Heart right ventricle (tissue), 16 donors: Measurements from ENCODE around the gene IZUMO1R. TPM values are rescaled to one million over a fixed set of nuclear protein-coding genes. Genes with fewer than 3 reads are reported as not detected.

Source experiments
- ATAC-seq, 8 donors: fragments of 200-7000 bp; cut with Tn5 transposase; one replicate each; pipeline ENCODE4 v1.9.1; 2020; ENCODE audit warnings: mild to moderate bottlenecking in 8 of 8, moderate library complexity in 8 of 8, moderate number of reproducible peaks in 1 of 8
- DNase-seq, 2 donors: peaks; one replicate each; pipeline ENCODE4 v3.0.0-alpha.2; 2020
- H3K27ac ChIP-seq, 10 donors: fragments of 200-600 bp; sonication (generic) in 2 of 10; one replicate each; pipeline versions ENCODE4 v1.5.0 to v1.8.0; 2020 to 2022; ENCODE audit warnings: mild to moderate bottlenecking in 3 of 10
- H3K27me3 ChIP-seq, 7 donors: fragments of 200-600 bp; one replicate each; pipeline ENCODE4 v1.8.0; 2021 to 2022; ENCODE audit warnings: mild to moderate bottlenecking in 2 of 7
- H3K36me3 ChIP-seq, 9 donors: fragments of 200-600 bp; sonication (generic) in 1 of 9; one replicate each; pipeline versions ENCODE4 v1.5.0 to v1.8.0; 2020 to 2022; ENCODE audit warnings: mild to moderate bottlenecking in 2 of 9
- H3K4me1 ChIP-seq, 9 donors: fragments of 200-600 bp; sonication (generic) in 1 of 9; one replicate each; pipeline versions ENCODE4 v1.5.0 to v1.8.0; 2020 to 2022; ENCODE audit warnings: mild to moderate bottlenecking in 4 of 9
- H3K4me3 ChIP-seq, 10 donors: fragments of 200-600 bp; sonication (generic) in 2 of 10; one replicate each; pipeline versions ENCODE4 v1.5.0 to v1.8.0; 2020 to 2022; ENCODE audit warnings: mild to moderate bottlenecking in 7 of 10, moderate library complexity in 2 of 10
- H3K9me3 ChIP-seq, 11 donors: fragments of 200-600 bp in 10 of 11; sonication (generic) in 2 of 11; one replicate each; pipeline versions ENCODE4 v1.5.0 to v1.8.0; 2013 to 2022; ENCODE audit warnings: mild to moderate bottlenecking in 2 of 11, control low read depth in 1 of 11, moderate library complexity in 1 of 11
- WGBS, 2 donors: extraction: QIAGEN DNeasy Blood & Tissue Kit; methylation state at CpG; one replicate each; pipeline ENCODE4 v1.1.7; 2013; ENCODE audit warnings: inconsistent platforms in 1 of 2; 5-methylcytosine and 5-hydroxymethylcytosine counted together
- intact Hi-C, 10 donors: fragments of 100-400 bp; cut with DNase I; formaldehyde crosslinking; loops; one replicate each; pipeline versions ENCODE4 v1.11.1 to v1.14.2; 2022
- polyA plus RNA-seq, 2 donors: library from polyadenylated mRNA; stranded (reverse); fragments of 200-250 nt; gene quantifications; one replicate each; pipeline ENCODE4 v1.2.3, GENCODE V29; 2013
- total RNA-seq, 10 donors: library from RNA; stranded (reverse); fragmentation: NEBNext Ultra II Directional in 3 of 10; extraction: Animal tissue kit (Norgen Biotek cat#: 25700) in 3 of 10; gene quantifications; one replicate each; pipeline versions ENCODE4 v1.2.1 to v1.2.4, GENCODE V29; 2021 to 2023
- TF ChIP-seq, protein P1 (sequence below), 9 donors: fragments of 200-600 bp; sonication (generic) in 2 of 9; IDR thresholded peaks; one replicate each; pipeline versions ENCODE4 v1.5.0 to v1.8.0; 2021 to 2022; ENCODE audit warnings: antibody characterized with exemption in 9 of 9, mild to moderate bottlenecking in 5 of 9, moderate library complexity in 1 of 9
- donor health status: Arrhythmogenic right ventricular cardiomyopathy.
- donor health status: ischemic (EF 13 %, LVEDD 7.1; RV severe dilation, severe dysfunction).
- donor health status: healthy with polysubstance abuse.
- donor health status: DM: no; HTN: yes; CAD: no.
- donor health status: DM: no; HTN: no; CAD: no.
- donor health status: ischemic (EF 25% LVEDD 6.9; RV normal size, moderate dysfunction).
- donor health status: ischemic (EF 25% LVEDD 5.7; RV mildly dilated, moderate dysfunction).
- donor health status: healthy.
- donor health status: DM: yes; HTN: yes; CAD: no.
- donor health status: Ischemic cardiomyopathy.
- donor health status: ischemic (EF 35%, LVEDD 5.7; RV mildly dilated, moderate dysfunction).
- donor health status: nonischemic (EF 11% LVEDD 7.7; RV severe dilation, severe dysfunction).
- donor health status: DM: yes; HTN: yes; CAD: no.
- donor health status: PGD.
- donor health status: ischemic (EF 29% LVEDD 5.4; RV normal size, mild dysfunction).
- donor health status: nonischemic (EF 23%, LVEDD 6.1; RV moderate dilation, normal function).

Gene IZUMO1R
- total and polyA plus RNA-seq, 12 donors: not detected

DNA sequence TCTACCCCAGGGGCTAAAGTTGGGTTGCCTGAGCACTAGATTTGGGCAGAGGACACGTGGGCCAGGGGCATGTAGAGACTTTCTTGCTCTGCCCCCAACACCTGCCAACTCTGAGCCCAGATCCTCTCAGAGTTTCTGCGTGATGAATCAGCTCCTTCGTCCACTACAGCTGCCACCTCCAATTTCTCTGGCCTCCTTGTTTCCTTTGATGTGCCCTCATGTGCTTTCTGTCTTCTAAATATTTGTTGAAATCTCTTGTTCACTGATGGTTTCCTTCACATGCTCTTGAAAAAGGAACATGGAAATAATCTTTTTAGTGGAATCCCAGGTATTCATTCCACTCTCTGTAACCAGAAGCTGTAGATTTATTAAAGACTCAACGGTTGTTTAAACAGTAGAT lies 8.0 kb downstream of the IZUMO1R start:
- ATAC-seq (no peak), DNase-seq (no peak)
- TF ChIP-seq, protein P1, sequence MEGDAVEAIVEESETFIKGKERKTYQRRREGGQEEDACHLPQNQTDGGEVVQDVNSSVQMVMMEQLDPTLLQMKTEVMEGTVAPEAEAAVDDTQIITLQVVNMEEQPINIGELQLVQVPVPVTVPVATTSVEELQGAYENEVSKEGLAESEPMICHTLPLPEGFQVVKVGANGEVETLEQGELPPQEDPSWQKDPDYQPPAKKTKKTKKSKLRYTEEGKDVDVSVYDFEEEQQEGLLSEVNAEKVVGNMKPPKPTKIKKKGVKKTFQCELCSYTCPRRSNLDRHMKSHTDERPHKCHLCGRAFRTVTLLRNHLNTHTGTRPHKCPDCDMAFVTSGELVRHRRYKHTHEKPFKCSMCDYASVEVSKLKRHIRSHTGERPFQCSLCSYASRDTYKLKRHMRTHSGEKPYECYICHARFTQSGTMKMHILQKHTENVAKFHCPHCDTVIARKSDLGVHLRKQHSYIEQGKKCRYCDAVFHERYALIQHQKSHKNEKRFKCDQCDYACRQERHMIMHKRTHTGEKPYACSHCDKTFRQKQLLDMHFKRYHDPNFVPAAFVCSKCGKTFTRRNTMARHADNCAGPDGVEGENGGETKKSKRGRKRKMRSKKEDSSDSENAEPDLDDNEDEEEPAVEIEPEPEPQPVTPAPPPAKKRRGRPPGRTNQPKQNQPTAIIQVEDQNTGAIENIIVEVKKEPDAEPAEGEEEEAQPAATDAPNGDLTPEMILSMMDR (IDR thresholded peaks at IDR 0.05): no peak
- Histone ChIP-seq H3K27me3 (no peaks in the 10 kb centered on the region), H3K27ac (no peak overlapping the region), H3K36me3 (no peaks in the 10 kb centered on the region), H3K4me1 (peaks cover 0 to 9% (median 0%) of the 10 kb centered on the region in 9 donors), H3K9me3 (no peaks in the 10 kb centered on the region), H3K4me3 (no peak overlapping the region)
- 64 to 66% methylated on average over 4 of the region's 4 CpGs for WGBS, 2 donors
- intact Hi-C loops: no loop called here

DNA sequence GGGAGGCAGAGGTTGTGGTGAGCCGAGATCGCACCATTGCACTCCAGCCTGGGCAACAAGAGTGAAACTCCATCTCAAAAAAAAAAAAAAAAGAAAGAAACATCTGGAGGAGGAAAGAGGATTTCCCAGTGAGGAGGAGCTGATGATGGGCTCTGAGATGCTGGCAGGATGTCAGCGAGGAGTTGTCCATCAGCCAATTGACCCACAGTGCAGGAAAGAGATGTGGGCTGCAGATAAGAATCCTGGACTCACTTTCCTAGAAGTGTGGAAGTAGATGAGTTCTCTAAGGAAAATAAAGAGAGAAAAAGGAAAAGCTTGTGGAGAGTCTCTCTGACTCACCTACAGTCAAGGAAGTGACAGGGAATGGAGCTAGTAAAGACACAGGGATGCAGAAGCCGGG lies 9.7 kb downstream of the IZUMO1R start:
- no peak overlapping the region for H3K4me3 ChIP-seq
- no peaks in the 10 kb centered on the region for H3K27me3 ChIP-seq
- TF ChIP-seq, protein P1 (IDR thresholded peaks at IDR 0.05): no peak
- WGBS, 2 donors: 58 to 72% methylated on average over 4 of the region's 4 CpGs
- intact Hi-C loops: no loop called here
- H3K4me1 ChIP-seq: peaks cover 0 to 9% (median 0%) of the 10 kb centered on the region in 9 donors
- H3K9me3 ChIP-seq: no peaks in the 10 kb centered on the region
- H3K27ac ChIP-seq: no peak overlapping the region
- H3K36me3 ChIP-seq: no peaks in the 10 kb centered on the region
- ATAC-seq: no peak
- no peak for DNase-seq

DNA sequence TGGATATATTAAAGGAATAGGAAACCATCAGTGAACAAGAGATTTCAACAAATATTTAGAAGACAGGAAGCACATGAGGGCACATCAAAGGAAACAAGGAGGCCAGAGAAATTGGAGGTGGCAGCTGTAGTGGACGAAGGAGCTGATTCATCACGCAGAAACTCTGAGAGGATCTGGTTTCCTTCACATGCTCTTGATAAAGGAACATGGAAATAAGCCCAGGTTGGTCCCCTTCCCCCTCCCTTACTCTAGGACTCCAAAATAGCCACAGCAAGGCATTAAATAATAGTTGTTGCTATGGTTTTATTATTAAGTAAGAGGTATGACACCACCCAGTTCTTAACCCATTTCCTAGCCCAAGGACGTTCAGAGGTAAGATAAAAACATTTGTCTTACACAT lies 11.3 kb downstream of the IZUMO1R start:
- Histone ChIP-seq H3K4me3 (no peak overlapping the region), H3K27me3 (no peaks in the 10 kb centered on the region), H3K27ac (no peak overlapping the region), H3K4me1 (peaks cover 0 to 9% (median 0%) of the 10 kb centered on the region in 9 donors), H3K36me3 (no peaks in the 10 kb centered on the region), H3K9me3 (peaks cover 0 to 6% (median 0%) of the 10 kb centered on the region in 11 donors)
- peak; percentile 33 to 69 (median 43) for ATAC-seq
- WGBS, 2 donors: 7 to 22% methylated on average over 3 of the region's 3 CpGs
- TF ChIP-seq, protein P1 (IDR thresholded peaks at IDR 0.05): no peak
- DNase-seq: no peak
- intact Hi-C loops: no loop called here

DNA sequence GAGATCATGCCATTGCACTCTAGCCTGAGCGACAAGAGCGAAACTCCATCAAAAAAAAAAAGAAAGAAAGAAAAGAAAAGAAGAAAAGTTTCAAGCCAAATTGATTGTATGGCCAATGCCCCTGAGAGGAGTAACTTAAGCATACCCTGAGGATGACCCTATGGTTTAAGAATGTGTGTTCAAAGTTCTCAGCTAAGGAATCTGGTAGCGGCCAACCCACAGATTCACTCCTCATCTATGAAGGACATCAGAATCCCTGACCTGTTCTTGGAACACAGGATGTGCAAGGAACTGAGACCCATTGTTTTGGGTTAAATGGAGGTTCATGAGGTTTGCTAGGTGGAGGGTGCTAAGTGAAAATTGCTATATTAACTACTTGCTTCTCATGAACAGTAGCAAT lies 18.1 kb downstream of the IZUMO1R start:
- Histone ChIP-seq H3K27me3 (no peaks in the 10 kb centered on the region), H3K27ac (no peak overlapping the region), H3K4me1 (no peaks in the 10 kb centered on the region), H3K4me3 (no peak overlapping the region), H3K36me3 (no peaks in the 10 kb centered on the region), H3K9me3 (peaks cover 0 to 21% (median 0%) of the 10 kb centered on the region in 11 donors)
- intact Hi-C loops: no loop called here
- TF ChIP-seq, protein P1 (IDR thresholded peaks at IDR 0.05): no peak
- DNase-seq (no peak), ATAC-seq (no peak)
- WGBS, 2 donors: 74 to 78% methylated on average over 3 of the region's 3 CpGs
